ENCODE results near the gene ELL2. TPM values are rescaled to one million over a fixed set of nuclear protein-coding genes. Genes with fewer than 3 reads are reported as not detected.

Gene ELL2
- polyA plus RNA-seq (2013, experiment 1 of 4) = 9.4 TPM
- 8.1 TPM for polyA plus RNA-seq (2013, experiment 2 of 4)
- 7.3 TPM for polyA plus RNA-seq (2013, experiment 3 of 4)
- polyA plus RNA-seq (2013, experiment 4 of 4) = 7.7 TPM

- peaks cover 19% of the 10 kb centered on the region for H3K4me1 ChIP-seq (ENCODE audit: control insufficient read depth, insufficient read depth, low read length)
Measured at GRCh38 chr5:95961617-95962474, at the start of gene ELL2. Gene ELL2 (minus strand): TSS chr5:95961851. CDS start chr5:95961721, 130 bp downstream.

GRCh38 chr5:96008987-96009647 is 47.5 kb upstream of the ELL2 start:
- Histone ChIP-seq H3K9me3 (ENCODE audit: control insufficient read depth, low read length) (no peaks in the 10 kb centered on the region), H3K27me3 (ENCODE audit: control insufficient read depth, insufficient read depth, low read length, poor library complexity, severe bottlenecking) (no peaks in the 10 kb centered on the region), H3K4me3 (ENCODE audit: insufficient read depth, low read depth, low read length) (no peak overlapping the region), H3K4me1 (ENCODE audit: control insufficient read depth, insufficient read depth, low read length) (no peaks in the 10 kb centered on the region), H3K27ac (ENCODE audit: insufficient read depth, low read depth, low read length, poor library complexity, severe bottlenecking) (no peak overlapping the region), H3K36me3 (ENCODE audit: control insufficient read depth, insufficient read depth, low read length) (no peaks in the 10 kb centered on the region)
- WGBS, 2 experiments = 84 to 90% methylated on average over 2 to 3 of the region's 3 CpGs

More at GRCh38 chr5:95961617-95962474, at the start of gene ELL2:
- Histone ChIP-seq H3K9me3 (ENCODE audit: control insufficient read depth, low read length) (no peaks in the 10 kb centered on the region), H3K27ac (ENCODE audit: insufficient read depth, low read depth, low read length, poor library complexity, severe bottlenecking) (peak within 1 kb of the TSS; percentile 45), H3K36me3 (ENCODE audit: control insufficient read depth, insufficient read depth, low read length) (no peaks in the 10 kb centered on the region), H3K27me3 (ENCODE audit: control insufficient read depth, insufficient read depth, low read length, poor library complexity, severe bottlenecking) (peaks cover 19% of the 10 kb centered on the region), H3K4me3 (ENCODE audit: insufficient read depth, low read depth, low read length) (peak within 1 kb of the TSS; percentile 75)
- 2 to 3% methylated on average over 63 of the region's 63 CpGs for WGBS, 2 experiments

GRCh38 chr5:96008487-96008886 is 46.8 kb upstream of the ELL2 start:
- no peaks in the 10 kb centered on the region for H3K36me3 ChIP-seq (ENCODE audit: control insufficient read depth, insufficient read depth, low read length)
- H3K27ac ChIP-seq (ENCODE audit: insufficient read depth, low read depth, low read length, poor library complexity, severe bottlenecking) = no peak overlapping the region
- H3K4me3 ChIP-seq (ENCODE audit: insufficient read depth, low read depth, low read length) = no peak overlapping the region
- H3K9me3 ChIP-seq (ENCODE audit: control insufficient read depth, low read length) = no peaks in the 10 kb centered on the region
- H3K4me1 ChIP-seq (ENCODE audit: control insufficient read depth, insufficient read depth, low read length) = no peaks in the 10 kb centered on the region
- WGBS, 2 experiments = 97 to 98% methylated on average over 1 of the region's 1 CpG
- no peaks in the 10 kb centered on the region for H3K27me3 ChIP-seq (ENCODE audit: control insufficient read depth, insufficient read depth, low read length, poor library complexity, severe bottlenecking)

GRCh38 chr5:96007051-96007450 is 45.4 kb upstream of the ELL2 start:
- no peaks in the 10 kb centered on the region for H3K36me3 ChIP-seq (ENCODE audit: control insufficient read depth, insufficient read depth, low read length)
- 80 to 100% methylated on average over 1 of the region's 1 CpG for WGBS, 2 experiments

GRCh38 chr5:96006291-96006690 is 44.6 kb upstream of the ELL2 start:
- H3K27ac ChIP-seq (ENCODE audit: insufficient read depth, low read depth, low read length, poor library complexity, severe bottlenecking) = no peak overlapping the region
- H3K4me3 ChIP-seq (ENCODE audit: insufficient read depth, low read depth, low read length) = no peak overlapping the region
- WGBS, 2 experiments = 94 to 96% methylated on average over 3 of the region's 3 CpGs
- no peaks in the 10 kb centered on the region for H3K27me3 ChIP-seq (ENCODE audit: control insufficient read depth, insufficient read depth, low read length, poor library complexity, severe bottlenecking)
- no peaks in the 10 kb centered on the region for H3K9me3 ChIP-seq (ENCODE audit: control insufficient read depth, low read length)
- H3K4me1 ChIP-seq (ENCODE audit: control insufficient read depth, insufficient read depth, low read length) = no peaks in the 10 kb centered on the region
- H3K36me3 ChIP-seq (ENCODE audit: control insufficient read depth, insufficient read depth, low read length) = no peaks in the 10 kb centered on the region

More at GRCh38 chr5:96007051-96007450, 45.4 kb upstream of the ELL2 start:
- Histone ChIP-seq H3K27me3 (ENCODE audit: control insufficient read depth, insufficient read depth, low read length, poor library complexity, severe bottlenecking) (no peaks in the 10 kb centered on the region), H3K4me3 (ENCODE audit: insufficient read depth, low read depth, low read length) (no peak overlapping the region), H3K9me3 (ENCODE audit: control insufficient read depth, low read length) (no peaks in the 10 kb centered on the region), H3K27ac (ENCODE audit: insufficient read depth, low read depth, low read length, poor library complexity, severe bottlenecking) (no peak overlapping the region), H3K4me1 (ENCODE audit: control insufficient read depth, insufficient read depth, low read length) (no peaks in the 10 kb centered on the region)

GRCh38 chr5:96004754-96005153 is 43.1 kb upstream of the ELL2 start:
- H3K4me3 ChIP-seq (ENCODE audit: insufficient read depth, low read depth, low read length) = no peak overlapping the region
- WGBS, 2 experiments = 90 to 100% methylated on average over 1 of the region's 1 CpG

GRCh38 chr5:96004087-96004486 is 42.4 kb upstream of the ELL2 start:
- H3K36me3 ChIP-seq (ENCODE audit: control insufficient read depth, insufficient read depth, low read length) = no peaks in the 10 kb centered on the region
- no peak overlapping the region for H3K4me3 ChIP-seq (ENCODE audit: insufficient read depth, low read depth, low read length)
- H3K27ac ChIP-seq (ENCODE audit: insufficient read depth, low read depth, low read length, poor library complexity, severe bottlenecking) = no peak overlapping the region
- H3K9me3 ChIP-seq (ENCODE audit: control insufficient read depth, low read length) = no peaks in the 10 kb centered on the region
- no peaks in the 10 kb centered on the region for H3K4me1 ChIP-seq (ENCODE audit: control insufficient read depth, insufficient read depth, low read length)
- no peaks in the 10 kb centered on the region for H3K27me3 ChIP-seq (ENCODE audit: control insufficient read depth, insufficient read depth, low read length, poor library complexity, severe bottlenecking)

More at GRCh38 chr5:96004754-96005153, 43.1 kb upstream of the ELL2 start:
- Histone ChIP-seq H3K27ac (ENCODE audit: insufficient read depth, low read depth, low read length, poor library complexity, severe bottlenecking) (no peak overlapping the region), H3K27me3 (ENCODE audit: control insufficient read depth, insufficient read depth, low read length, poor library complexity, severe bottlenecking) (no peaks in the 10 kb centered on the region), H3K36me3 (ENCODE audit: control insufficient read depth, insufficient read depth, low read length) (no peaks in the 10 kb centered on the region), H3K9me3 (ENCODE audit: control insufficient read depth, low read length) (no peaks in the 10 kb centered on the region), H3K4me1 (ENCODE audit: control insufficient read depth, insufficient read depth, low read length) (no peaks in the 10 kb centered on the region)

GRCh38 chr5:96001262-96001661 is 39.6 kb upstream of the ELL2 start:
- H3K27me3 ChIP-seq (ENCODE audit: control insufficient read depth, insufficient read depth, low read length, poor library complexity, severe bottlenecking) = no peaks in the 10 kb centered on the region
- peaks cover 2% of the 10 kb centered on the region for H3K9me3 ChIP-seq (ENCODE audit: control insufficient read depth, low read length)
- no peak overlapping the region for H3K27ac ChIP-seq (ENCODE audit: insufficient read depth, low read depth, low read length, poor library complexity, severe bottlenecking)
- no peak overlapping the region for H3K4me3 ChIP-seq (ENCODE audit: insufficient read depth, low read depth, low read length)
- no peaks in the 10 kb centered on the region for H3K4me1 ChIP-seq (ENCODE audit: control insufficient read depth, insufficient read depth, low read length)
- H3K36me3 ChIP-seq (ENCODE audit: control insufficient read depth, insufficient read depth, low read length) = no peaks in the 10 kb centered on the region

GRCh38 chr5:96000308-96000707 is 38.7 kb upstream of the ELL2 start:
- Histone ChIP-seq H3K4me1 (ENCODE audit: control insufficient read depth, insufficient read depth, low read length) (no peaks in the 10 kb centered on the region), H3K4me3 (ENCODE audit: insufficient read depth, low read depth, low read length) (no peak overlapping the region), H3K27ac (ENCODE audit: insufficient read depth, low read depth, low read length, poor library complexity, severe bottlenecking) (no peak overlapping the region), H3K36me3 (ENCODE audit: control insufficient read depth, insufficient read depth, low read length) (no peaks in the 10 kb centered on the region), H3K27me3 (ENCODE audit: control insufficient read depth, insufficient read depth, low read length, poor library complexity, severe bottlenecking) (no peaks in the 10 kb centered on the region), H3K9me3 (ENCODE audit: control insufficient read depth, low read length) (peaks cover 2% of the 10 kb centered on the region)
- WGBS, 2 experiments = 96% methylated on average over 3 of the region's 3 CpGs

GRCh38 chr5:95996904-95997723 is 35.5 kb upstream of the ELL2 start:
- Histone ChIP-seq H3K36me3 (ENCODE audit: control insufficient read depth, insufficient read depth, low read length) (no peaks in the 10 kb centered on the region), H3K9me3 (ENCODE audit: control insufficient read depth, low read length) (peaks cover 2% of the 10 kb centered on the region), H3K27me3 (ENCODE audit: control insufficient read depth, insufficient read depth, low read length, poor library complexity, severe bottlenecking) (no peaks in the 10 kb centered on the region), H3K4me1 (ENCODE audit: control insufficient read depth, insufficient read depth, low read length) (no peaks in the 10 kb centered on the region), H3K4me3 (ENCODE audit: insufficient read depth, low read depth, low read length) (no peak overlapping the region), H3K27ac (ENCODE audit: insufficient read depth, low read depth, low read length, poor library complexity, severe bottlenecking) (no peak overlapping the region)

Data from ectodermal cell (in vitro differentiated cells).